ENCODE data around the gene NUP160.
"Not testable (repeated sequence)": the region's sequence is repeated elsewhere in the genome, so short reads cannot be mapped to it uniquely, and the experiment has no call there.

NUP160 gene, protein sequence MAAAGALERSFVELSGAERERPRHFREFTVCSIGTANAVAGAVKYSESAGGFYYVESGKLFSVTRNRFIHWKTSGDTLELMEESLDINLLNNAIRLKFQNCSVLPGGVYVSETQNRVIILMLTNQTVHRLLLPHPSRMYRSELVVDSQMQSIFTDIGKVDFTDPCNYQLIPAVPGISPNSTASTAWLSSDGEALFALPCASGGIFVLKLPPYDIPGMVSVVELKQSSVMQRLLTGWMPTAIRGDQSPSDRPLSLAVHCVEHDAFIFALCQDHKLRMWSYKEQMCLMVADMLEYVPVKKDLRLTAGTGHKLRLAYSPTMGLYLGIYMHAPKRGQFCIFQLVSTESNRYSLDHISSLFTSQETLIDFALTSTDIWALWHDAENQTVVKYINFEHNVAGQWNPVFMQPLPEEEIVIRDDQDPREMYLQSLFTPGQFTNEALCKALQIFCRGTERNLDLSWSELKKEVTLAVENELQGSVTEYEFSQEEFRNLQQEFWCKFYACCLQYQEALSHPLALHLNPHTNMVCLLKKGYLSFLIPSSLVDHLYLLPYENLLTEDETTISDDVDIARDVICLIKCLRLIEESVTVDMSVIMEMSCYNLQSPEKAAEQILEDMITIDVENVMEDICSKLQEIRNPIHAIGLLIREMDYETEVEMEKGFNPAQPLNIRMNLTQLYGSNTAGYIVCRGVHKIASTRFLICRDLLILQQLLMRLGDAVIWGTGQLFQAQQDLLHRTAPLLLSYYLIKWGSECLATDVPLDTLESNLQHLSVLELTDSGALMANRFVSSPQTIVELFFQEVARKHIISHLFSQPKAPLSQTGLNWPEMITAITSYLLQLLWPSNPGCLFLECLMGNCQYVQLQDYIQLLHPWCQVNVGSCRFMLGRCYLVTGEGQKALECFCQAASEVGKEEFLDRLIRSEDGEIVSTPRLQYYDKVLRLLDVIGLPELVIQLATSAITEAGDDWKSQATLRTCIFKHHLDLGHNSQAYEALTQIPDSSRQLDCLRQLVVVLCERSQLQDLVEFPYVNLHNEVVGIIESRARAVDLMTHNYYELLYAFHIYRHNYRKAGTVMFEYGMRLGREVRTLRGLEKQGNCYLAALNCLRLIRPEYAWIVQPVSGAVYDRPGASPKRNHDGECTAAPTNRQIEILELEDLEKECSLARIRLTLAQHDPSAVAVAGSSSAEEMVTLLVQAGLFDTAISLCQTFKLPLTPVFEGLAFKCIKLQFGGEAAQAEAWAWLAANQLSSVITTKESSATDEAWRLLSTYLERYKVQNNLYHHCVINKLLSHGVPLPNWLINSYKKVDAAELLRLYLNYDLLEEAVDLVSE (N-terminal part only)

GRCh38 chr11:47847892-47848699 is at the start of gene NUP160:
NUP160 (minus strand) TSS chr11:47848350; CDS start chr11:47848318, 32 bp downstream.
- peaks cover 12% of the 10 kb centered on the region for H3K4me1 ChIP-seq (ENCODE audit: control insufficient read depth, insufficient read depth, low read length)
- H3K4me3 ChIP-seq (ENCODE audit: low read depth, low read length), result peak within 1 kb of the TSS; percentile 99
- H3K36me3 ChIP-seq (ENCODE audit: control insufficient read depth, insufficient read depth, low read length), result peaks cover 39% of the 10 kb centered on the region
- H3K27me3 ChIP-seq (ENCODE audit: control insufficient read depth, insufficient read depth, low read length), result no peaks in the 10 kb centered on the region
- no peaks in the 10 kb centered on the region for H3K9me3 ChIP-seq (ENCODE audit: control insufficient read depth, insufficient read depth, low read length)
- H3K9ac ChIP-seq (ENCODE audit: low read depth, low read length), result peak within 1 kb of the TSS; percentile 100
- H3K27ac ChIP-seq (ENCODE audit: low read depth, low read length), result peak within 1 kb of the TSS; percentile 98

DNA sequence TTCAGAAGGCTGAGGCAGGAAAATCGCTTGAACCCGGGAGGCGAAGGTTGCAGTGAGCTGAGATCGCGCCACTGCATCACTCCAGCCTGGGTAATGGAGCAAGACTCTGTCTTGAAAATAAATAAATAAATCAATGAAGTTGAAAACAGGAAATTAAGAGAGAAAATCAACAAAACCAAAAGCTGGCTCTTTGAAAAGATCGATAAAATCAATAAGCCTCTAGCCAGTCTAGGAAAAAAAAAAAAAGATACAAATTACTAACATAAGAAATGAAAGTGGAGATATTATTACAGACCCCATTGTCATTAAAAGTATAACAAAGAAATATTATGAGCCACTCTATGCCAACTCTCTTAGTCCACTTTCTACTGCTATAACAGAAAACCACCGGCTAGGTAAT is 48.0 kb upstream of the NUP160 start:
- no peaks in the 10 kb centered on the region for H3K27me3 ChIP-seq (ENCODE audit: control insufficient read depth, insufficient read depth, low read length)
- no peaks in the 10 kb centered on the region for H3K4me1 ChIP-seq (ENCODE audit: control insufficient read depth, insufficient read depth, low read length)
- H3K4me3 ChIP-seq (ENCODE audit: low read depth, low read length), result no peak overlapping the region
- no peaks in the 10 kb centered on the region for H3K36me3 ChIP-seq (ENCODE audit: control insufficient read depth, insufficient read depth, low read length)
- H3K9me3 ChIP-seq (ENCODE audit: control insufficient read depth, insufficient read depth, low read length), result no peaks in the 10 kb centered on the region; the same call in 1 of the 2 replicates
- H3K27ac ChIP-seq (ENCODE audit: low read depth, low read length), result no peak overlapping the region
- H3K9ac ChIP-seq (ENCODE audit: low read depth, low read length), result no peak overlapping the region

- no peaks in the 10 kb centered on the region for H3K27me3 ChIP-seq (ENCODE audit: control insufficient read depth, insufficient read depth, low read length)
- no peak overlapping the region for H3K4me3 ChIP-seq (ENCODE audit: low read depth, low read length)
- no peak overlapping the region for H3K9ac ChIP-seq (ENCODE audit: low read depth, low read length)
- no peaks in the 10 kb centered on the region; the same call in 1 of the 2 replicates for H3K9me3 ChIP-seq (ENCODE audit: control insufficient read depth, insufficient read depth, low read length)
- no peaks in the 10 kb centered on the region for H3K36me3 ChIP-seq (ENCODE audit: control insufficient read depth, insufficient read depth, low read length)
- H3K4me1 ChIP-seq (ENCODE audit: control insufficient read depth, insufficient read depth, low read length), result no peaks in the 10 kb centered on the region
- no peak overlapping the region for H3K27ac ChIP-seq (ENCODE audit: low read depth, low read length)
These were observed 46.9 kb upstream of the NUP160 start for GRCh38 chr11:47895035-47895434.

DNA sequence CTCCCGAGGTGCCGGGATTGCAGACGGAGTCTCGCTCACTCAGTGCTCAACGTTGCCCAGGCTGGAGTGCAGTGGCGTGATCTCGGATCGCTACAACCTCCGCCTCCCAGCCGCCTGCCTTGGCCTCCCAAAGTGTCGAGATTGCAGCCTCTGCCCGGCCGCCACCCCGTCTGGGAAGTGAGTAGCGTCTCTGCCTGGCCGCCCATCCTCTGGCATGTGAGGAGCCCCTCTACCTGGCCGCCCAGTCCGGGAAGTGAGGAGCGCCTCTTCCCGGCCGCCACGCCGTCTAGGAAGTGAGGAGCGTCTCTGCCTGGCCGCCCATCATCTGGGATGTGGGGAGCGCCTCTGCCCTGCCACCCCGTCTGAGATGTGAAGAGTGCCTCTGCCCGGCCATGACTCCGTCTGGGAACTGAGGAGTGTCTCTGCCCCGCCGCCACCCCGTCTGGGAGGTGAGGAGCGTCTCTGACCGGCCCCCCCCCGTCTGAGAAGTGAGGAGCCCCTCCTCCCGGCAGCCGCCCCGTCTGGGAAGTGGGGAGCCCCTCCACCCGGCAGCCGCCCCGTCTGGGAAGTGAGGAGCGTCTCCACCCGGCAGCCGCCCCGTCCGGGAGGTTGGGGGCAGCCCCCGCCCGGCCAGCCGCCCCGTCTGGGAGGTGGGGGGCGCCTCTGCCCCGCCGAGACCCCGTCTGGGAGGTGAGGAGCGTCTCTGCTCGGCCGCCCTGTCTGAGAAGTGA is 44.6 kb upstream of the NUP160 start:
- H3K27ac ChIP-seq (ENCODE audit: low read depth, low read length); H3K4me1 ChIP-seq (ENCODE audit: control insufficient read depth, insufficient read depth, low read length); H3K9me3 ChIP-seq (ENCODE audit: control insufficient read depth, insufficient read depth, low read length); H3K36me3 ChIP-seq (ENCODE audit: control insufficient read depth, insufficient read depth, low read length); H3K9ac ChIP-seq (ENCODE audit: low read depth, low read length); H3K27me3 ChIP-seq (ENCODE audit: control insufficient read depth, insufficient read depth, low read length); H3K4me3 ChIP-seq (ENCODE audit: low read depth, low read length): not testable (repeated sequence)

GRCh38 chr11:47891886-47892285 is 43.7 kb upstream of the NUP160 start:
- H3K9ac ChIP-seq (ENCODE audit: low read depth, low read length), result no peak overlapping the region
- H3K4me1 ChIP-seq (ENCODE audit: control insufficient read depth, insufficient read depth, low read length), result no peaks in the 10 kb centered on the region
- no peaks in the 10 kb centered on the region for H3K27me3 ChIP-seq (ENCODE audit: control insufficient read depth, insufficient read depth, low read length)
- no peak overlapping the region for H3K27ac ChIP-seq (ENCODE audit: low read depth, low read length)
- H3K4me3 ChIP-seq (ENCODE audit: low read depth, low read length), result no peak overlapping the region
- H3K9me3 ChIP-seq (ENCODE audit: control insufficient read depth, insufficient read depth, low read length), result no peaks in the 10 kb centered on the region; the same call in 1 of the 2 replicates
- no peaks in the 10 kb centered on the region for H3K36me3 ChIP-seq (ENCODE audit: control insufficient read depth, insufficient read depth, low read length)

DNA sequence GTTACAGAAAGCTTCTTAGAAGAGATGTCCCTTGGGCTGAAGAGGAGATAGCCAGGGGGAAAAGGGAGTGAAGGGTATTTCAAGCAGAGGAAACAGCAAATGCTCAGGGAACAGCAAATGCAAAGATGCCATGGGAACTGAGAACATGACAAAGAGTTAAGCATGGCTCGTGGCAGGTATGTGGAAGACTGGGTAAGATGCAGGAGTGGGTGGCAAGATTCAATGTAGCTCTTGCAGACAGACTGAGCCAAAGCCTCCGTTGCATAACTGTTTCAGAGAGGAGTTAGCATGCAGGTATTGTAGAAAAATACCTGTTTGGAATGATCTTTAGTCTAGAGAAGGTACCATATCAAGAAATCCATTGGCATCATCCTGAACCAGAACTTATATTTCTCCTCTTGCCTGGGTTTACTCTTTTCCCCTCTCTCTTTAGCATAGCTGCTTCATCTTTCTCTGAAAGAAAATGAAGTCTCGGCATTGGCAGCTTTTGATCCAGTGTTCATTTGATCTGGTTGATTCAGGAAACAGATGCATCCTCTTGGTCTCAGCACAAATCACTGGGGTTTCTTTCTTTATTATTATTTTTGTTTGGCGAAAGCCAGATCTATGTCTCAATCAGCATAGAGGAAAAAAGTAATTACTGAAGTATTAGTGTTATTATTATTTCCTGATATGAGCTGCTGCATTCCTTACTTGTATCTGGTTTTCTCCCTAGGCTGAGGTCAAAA is 41.7 kb upstream of the NUP160 start:
- Histone ChIP-seq H3K9ac (ENCODE audit: low read depth, low read length) (no peak overlapping the region), H3K36me3 (ENCODE audit: control insufficient read depth, insufficient read depth, low read length) (no peaks in the 10 kb centered on the region), H3K4me3 (ENCODE audit: low read depth, low read length) (no peak overlapping the region), H3K27me3 (ENCODE audit: control insufficient read depth, insufficient read depth, low read length) (no peaks in the 10 kb centered on the region), H3K9me3 (ENCODE audit: control insufficient read depth, insufficient read depth, low read length) (no peaks in the 10 kb centered on the region; the same call in 1 of the 2 replicates), H3K27ac (ENCODE audit: low read depth, low read length) (no peak overlapping the region), H3K4me1 (ENCODE audit: control insufficient read depth, insufficient read depth, low read length) (no peaks in the 10 kb centered on the region)

DNA sequence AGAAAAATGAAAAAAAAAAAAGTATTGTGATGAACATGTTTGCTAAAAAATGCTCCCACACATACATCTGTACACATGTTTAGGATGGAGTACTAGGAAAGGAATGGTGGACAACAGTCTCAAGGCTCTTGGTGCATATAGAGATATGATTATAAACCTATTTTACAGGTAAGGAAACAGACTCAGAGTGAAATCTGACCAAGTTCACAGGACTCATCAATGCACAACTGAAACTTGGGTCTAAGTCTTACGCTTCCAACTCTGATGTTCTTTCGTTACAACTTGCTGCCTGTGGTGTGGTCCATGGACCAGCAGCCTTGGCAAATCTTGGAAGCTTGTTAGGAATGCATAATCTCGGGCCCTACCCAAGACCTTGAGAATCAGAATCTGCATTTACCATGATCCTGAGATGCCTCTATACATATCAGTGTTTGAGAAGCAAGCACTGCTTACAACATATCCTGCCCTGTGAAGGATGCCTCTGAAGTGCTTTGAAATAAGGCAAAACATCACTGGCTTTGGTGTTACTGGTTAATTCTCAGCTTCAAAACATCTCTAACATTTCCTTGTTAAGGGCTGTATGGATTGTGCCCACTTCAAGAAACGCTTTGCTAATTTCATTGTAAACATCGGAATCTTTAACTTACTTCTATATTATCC is 39.9 kb upstream of the NUP160 start:
- Histone ChIP-seq H3K27me3 (ENCODE audit: control insufficient read depth, insufficient read depth, low read length) (no peaks in the 10 kb centered on the region), H3K9ac (ENCODE audit: low read depth, low read length) (no peak overlapping the region), H3K9me3 (ENCODE audit: control insufficient read depth, insufficient read depth, low read length) (no peaks in the 10 kb centered on the region), H3K4me1 (ENCODE audit: control insufficient read depth, insufficient read depth, low read length) (no peaks in the 10 kb centered on the region), H3K27ac (ENCODE audit: low read depth, low read length) (no peak overlapping the region), H3K4me3 (ENCODE audit: low read depth, low read length) (no peak overlapping the region), H3K36me3 (ENCODE audit: control insufficient read depth, insufficient read depth, low read length) (no peaks in the 10 kb centered on the region)

DNA sequence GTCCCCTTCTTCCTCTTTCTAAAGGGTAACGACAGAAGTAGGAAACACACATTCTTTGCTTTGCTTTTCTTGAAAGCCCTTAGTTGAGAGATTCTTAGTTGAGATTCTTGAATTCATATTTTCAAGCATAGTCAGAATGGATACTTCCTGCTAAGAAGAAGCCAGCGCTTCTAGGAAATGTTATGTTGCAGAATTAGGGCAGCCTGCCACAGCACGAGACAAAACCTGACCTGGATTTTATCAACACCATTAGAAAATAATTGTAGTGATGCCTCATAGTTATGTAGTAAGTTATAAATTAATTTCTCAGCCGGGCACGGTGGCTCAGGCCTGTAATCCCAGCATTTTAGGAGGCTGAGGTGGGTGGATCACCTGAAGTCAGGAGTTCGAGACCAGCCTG is 37.9 kb upstream of the NUP160 start:
- H3K27me3 ChIP-seq (ENCODE audit: control insufficient read depth, insufficient read depth, low read length), result no peaks in the 10 kb centered on the region
- H3K4me1 ChIP-seq (ENCODE audit: control insufficient read depth, insufficient read depth, low read length), result no peaks in the 10 kb centered on the region
- H3K4me3 ChIP-seq (ENCODE audit: low read depth, low read length), result no peak overlapping the region
- no peaks in the 10 kb centered on the region for H3K36me3 ChIP-seq (ENCODE audit: control insufficient read depth, insufficient read depth, low read length)
- no peak overlapping the region for H3K27ac ChIP-seq (ENCODE audit: low read depth, low read length)
- H3K9ac ChIP-seq (ENCODE audit: low read depth, low read length), result no peak overlapping the region
- no peaks in the 10 kb centered on the region for H3K9me3 ChIP-seq (ENCODE audit: control insufficient read depth, insufficient read depth, low read length)

- H3K9me3 ChIP-seq (ENCODE audit: control insufficient read depth, insufficient read depth, low read length); H3K4me3 ChIP-seq (ENCODE audit: low read depth, low read length); H3K9ac ChIP-seq (ENCODE audit: low read depth, low read length); H3K27ac ChIP-seq (ENCODE audit: low read depth, low read length); H3K36me3 ChIP-seq (ENCODE audit: control insufficient read depth, insufficient read depth, low read length); H3K27me3 ChIP-seq (ENCODE audit: control insufficient read depth, insufficient read depth, low read length); H3K4me1 ChIP-seq (ENCODE audit: control insufficient read depth, insufficient read depth, low read length): not testable (repeated sequence)
These were observed 34.3 kb upstream of the NUP160 start for GRCh38 chr11:47882437-47882836.
